ENCODE data around the gene ZBTB43. TPM values are rescaled to one million over a fixed set of nuclear protein-coding genes. Genes with fewer than 3 reads are reported as not detected.
A peak's percentile ranks its signal among the peaks of the same experiment; 100 is the strongest.

The ZBTB43 gene
- total RNA-seq, 1 experiment from 2014 or later, result 32.4 TPM

GRCh38 chr9:126833020-126833419 lies 28.2 kb downstream of the ZBTB43 start:
- TF ChIP-seq CTCF (IDR thresholded peaks at IDR 0.05; ENCODE audit: unreplicated experiment), result no peak
- ChIA-PET CTCF (interaction anchor here (1.0 to 1.5 kb wide), 3 partner anchors 11 to 51 kb away, joined by 3 read pairs; no protein-coding TSS in a partner anchor), POLR2A (interaction anchor here (0.9 to 1.5 kb wide), 2 partner anchors 24 to 27 kb away, joined by 3 to 5 read pairs; no protein-coding TSS in a partner anchor)
- Mint-ChIP-seq H3K36me3 (ENCODE audit: insufficient read depth, unreplicated experiment) (peaks cover 80% of the 10 kb centered on the region), H3K27ac (ENCODE audit: low read depth, unreplicated experiment) (peak overlapping the region; percentile 23), H3K27me3 (ENCODE audit: insufficient read depth, unreplicated experiment) (no peaks in the 10 kb centered on the region), H3K9me3 (ENCODE audit: unreplicated experiment) (no peaks in the 10 kb centered on the region), H3K4me1 (ENCODE audit: insufficient read depth, unreplicated experiment) (peaks cover 16% of the 10 kb centered on the region), H3K4me3 (ENCODE audit: unreplicated experiment) (no peak overlapping the region)
- no peak for DNase-seq (ENCODE audit: unreplicated experiment)
- BruUV-seq (replicated peaks), result no TSS peak
- intact Hi-C loops (cut with micrococcal nuclease), result no loop called here

- Mint-ChIP-seq H3K27me3 (ENCODE audit: insufficient read depth, unreplicated experiment) (no peaks in the 10 kb centered on the region), H3K4me3 (ENCODE audit: unreplicated experiment) (no peak overlapping the region), H3K36me3 (ENCODE audit: insufficient read depth, unreplicated experiment) (peaks cover 84% of the 10 kb centered on the region), H3K27ac (ENCODE audit: low read depth, unreplicated experiment) (peak overlapping the region; percentile 23), H3K9me3 (ENCODE audit: unreplicated experiment) (no peaks in the 10 kb centered on the region), H3K4me1 (ENCODE audit: insufficient read depth, unreplicated experiment) (peaks cover 16% of the 10 kb centered on the region)
- CTCF ChIA-PET, result interaction anchor here (0.7 to 1.4 kb wide), 5 partner anchors 15 to 355 kb away, joined by 3 read pairs; no protein-coding TSS in a partner anchor
- TF ChIP-seq CTCF (IDR thresholded peaks at IDR 0.05; ENCODE audit: unreplicated experiment), result no peak
- no peak for DNase-seq (ENCODE audit: unreplicated experiment)
- POLR2A ChIA-PET, result interaction anchor here (0.7 to 1.8 kb wide), 4 partner anchors 13 to 110 kb away, joined by 3 to 7 read pairs (median 4); no protein-coding TSS in a partner anchor
- no TSS peak for BruUV-seq (replicated peaks)
- intact Hi-C loops (cut with micrococcal nuclease), result no loop called here
Measured at GRCh38 chr9:126833710-126834345, 29.0 kb downstream of the ZBTB43 start.

GRCh38 chr9:126834672-126835071 lies 29.8 kb downstream of the ZBTB43 start:
- Mint-ChIP-seq H3K27ac (ENCODE audit: low read depth, unreplicated experiment) (no peak overlapping the region), H3K9me3 (ENCODE audit: unreplicated experiment) (no peaks in the 10 kb centered on the region), H3K4me1 (ENCODE audit: insufficient read depth, unreplicated experiment) (peaks cover 12% of the 10 kb centered on the region), H3K36me3 (ENCODE audit: insufficient read depth, unreplicated experiment) (peaks cover 91% of the 10 kb centered on the region), H3K27me3 (ENCODE audit: insufficient read depth, unreplicated experiment) (no peaks in the 10 kb centered on the region), H3K4me3 (ENCODE audit: unreplicated experiment) (no peak overlapping the region)
- no TSS peak for BruUV-seq (replicated peaks)
- ChIA-PET CTCF (interaction anchor here (0.6 to 1.4 kb wide), 4 partner anchors 15 to 365 kb away, joined by 3 read pairs; no protein-coding TSS in a partner anchor), POLR2A (interaction anchor here (0.6 to 1.8 kb wide), 5 partner anchors 12 to 187 kb away, joined by 3 to 7 read pairs (median 3); no protein-coding TSS in a partner anchor)
- no peak for TF ChIP-seq CTCF (IDR thresholded peaks at IDR 0.05; ENCODE audit: unreplicated experiment)
- no peak for DNase-seq (ENCODE audit: unreplicated experiment)
- intact Hi-C loops (cut with micrococcal nuclease), result no loop called here

- intact Hi-C loops (cut with micrococcal nuclease), result no loop called here
- no peaks in the 10 kb centered on the region for H3K27me3 Mint-ChIP-seq (ENCODE audit: insufficient read depth, unreplicated experiment)
- H3K4me1 Mint-ChIP-seq (ENCODE audit: insufficient read depth, unreplicated experiment), result peaks cover 12% of the 10 kb centered on the region
- H3K9me3 Mint-ChIP-seq (ENCODE audit: unreplicated experiment), result no peaks in the 10 kb centered on the region
- no peak overlapping the region for H3K4me3 Mint-ChIP-seq (ENCODE audit: unreplicated experiment)
- peaks cover 89% of the 10 kb centered on the region for H3K36me3 Mint-ChIP-seq (ENCODE audit: insufficient read depth, unreplicated experiment)
- CTCF ChIA-PET, result interaction anchor here (0.6 to 1.0 kb wide), 3 partner anchors 23 to 1188 kb away, joined by 3 to 4 read pairs (median 3); no protein-coding TSS in a partner anchor
- TF ChIP-seq CTCF (IDR thresholded peaks at IDR 0.05; ENCODE audit: unreplicated experiment), result no peak
- no peak overlapping the region for H3K27ac Mint-ChIP-seq (ENCODE audit: low read depth, unreplicated experiment)
- no TSS peak for BruUV-seq (replicated peaks)
- POLR2A ChIA-PET, result interaction anchor here (1.0 kb wide), 1 partner anchor 42 kb away, joined by 3 read pairs; no protein-coding TSS in a partner anchor
- DNase-seq (ENCODE audit: unreplicated experiment), result no peak
Measured at GRCh38 chr9:126836216-126836615, 31.4 kb downstream of the ZBTB43 start.
